NCI-H1930 (cell line): ENCODE measurements around the gene PTPRT.

ENCODE experiments used
- DNase-seq, 2 experiments: peaks; one replicate each; lab custom pipeline; 2025; lab: John Stamatoyannopoulos, UW

PTPRT gene

GRCh38 chr20:42113236-42113635 lies 1076.5 kb downstream of the PTPRT start:
- no peak for DNase-seq

- no peak for DNase-seq
Measured at GRCh38 chr20:42112161-42112560, 1077.5 kb downstream of the PTPRT start.

DNA sequence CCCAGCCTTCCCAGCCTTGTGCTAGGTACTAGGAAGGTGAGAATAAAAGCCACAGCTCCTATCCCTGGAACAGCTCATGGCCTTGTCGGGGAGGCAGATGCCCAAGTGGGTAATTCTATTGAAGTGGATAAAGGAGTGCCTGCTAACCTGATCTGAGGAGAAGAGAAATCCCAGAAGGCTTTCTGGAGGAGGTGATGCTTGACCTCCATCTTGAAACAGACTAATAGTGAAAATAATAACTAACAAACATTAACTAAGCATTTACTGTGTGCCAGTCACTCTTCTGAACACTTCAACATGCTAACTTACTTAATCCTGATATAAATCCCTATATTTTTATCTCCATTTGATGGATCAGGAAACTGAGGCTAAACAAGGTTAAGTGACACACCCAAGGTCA lies 1078.4 kb downstream of the PTPRT start:
- no peak for DNase-seq

DNA sequence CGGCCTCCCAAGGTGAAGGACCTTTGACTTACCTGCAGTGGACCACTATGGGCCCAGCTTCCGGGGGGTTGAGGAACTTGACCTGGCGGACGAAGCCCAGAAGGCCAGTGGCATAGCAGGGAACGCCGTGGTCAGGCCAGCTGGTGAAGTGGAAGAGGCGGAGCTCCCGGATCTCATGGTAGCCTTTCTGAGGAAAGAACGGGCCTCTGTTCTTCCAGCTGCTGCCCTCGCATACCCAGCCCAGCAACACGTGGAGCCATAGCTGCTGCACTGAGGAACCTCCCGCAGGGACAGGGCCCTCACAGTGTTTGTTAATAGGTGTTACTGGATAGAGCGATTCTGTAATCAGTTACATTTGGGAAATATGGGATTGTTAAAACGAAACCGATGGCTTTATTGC lies 1079.4 kb downstream of the PTPRT start:
- no peak for DNase-seq

DNA sequence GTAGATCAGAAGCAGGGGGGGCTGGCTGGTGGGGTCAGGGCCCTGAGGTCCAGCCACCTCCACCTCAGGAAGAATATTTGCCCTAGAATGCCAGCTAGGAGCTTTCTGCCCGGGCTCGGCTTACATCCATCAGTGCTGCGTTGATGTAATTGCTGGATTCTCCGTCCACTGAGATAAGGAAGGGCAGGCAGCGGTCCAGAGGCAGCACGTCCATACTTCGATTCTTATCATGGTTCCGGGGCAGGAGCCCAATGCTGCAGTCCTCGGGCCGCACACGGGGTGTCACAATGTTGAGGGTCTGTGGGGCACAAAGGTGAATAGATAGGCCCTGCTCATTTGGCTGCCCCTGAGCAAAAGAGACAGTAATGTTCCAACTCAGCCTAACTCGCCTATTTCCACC lies 1087.7 kb downstream of the PTPRT start:
- DNase-seq, result no peak

GRCh38 chr20:42100137-42100704 lies 1089.5 kb downstream of the PTPRT start:
- DNase-seq, result no peak

DNA sequence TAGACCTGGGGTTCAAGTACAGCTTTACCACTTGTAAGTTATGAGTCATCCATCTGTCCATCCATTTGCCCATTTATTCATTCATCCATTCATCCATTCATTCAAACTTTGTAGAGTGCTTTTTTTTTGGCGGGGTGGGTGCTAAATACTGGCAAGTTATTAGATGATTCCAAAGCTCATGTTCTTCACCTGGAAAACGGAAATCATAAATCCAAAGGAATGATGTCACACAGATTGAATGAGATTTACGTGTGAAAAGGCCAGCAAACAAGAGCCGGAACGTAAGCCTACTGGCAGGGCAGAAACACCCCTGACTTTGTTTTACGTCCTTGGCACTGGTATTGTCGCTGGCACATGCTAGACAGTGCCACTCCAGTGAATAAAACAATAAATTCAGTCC lies 1090.6 kb downstream of the PTPRT start:
- DNase-seq, result no peak

GRCh38 chr20:42098418-42098817 lies 1091.3 kb downstream of the PTPRT start:
- DNase-seq, result peak; percentile 57 to 60

- no peak for DNase-seq
Measured at GRCh38 chr20:42097741-42098140, 1092.0 kb downstream of the PTPRT start.

GRCh38 chr20:42095221-42095620 lies 1094.5 kb downstream of the PTPRT start:
- DNase-seq, result no peak

- DNase-seq, result no peak
Measured at GRCh38 chr20:42093542-42094440, 1095.9 kb downstream of the PTPRT start.

GRCh38 chr20:42093041-42093440 lies 1096.7 kb downstream of the PTPRT start:
- DNase-seq, result no peak

GRCh38 chr20:42085366-42085765 lies 1104.3 kb downstream of the PTPRT start:
- no peak for DNase-seq

- DNase-seq, result no peak
Measured at GRCh38 chr20:42083280-42083679, 1106.4 kb downstream of the PTPRT start.

GRCh38 chr20:42082611-42083010 lies 1107.1 kb downstream of the PTPRT start:
- no peak for DNase-seq

DNA sequence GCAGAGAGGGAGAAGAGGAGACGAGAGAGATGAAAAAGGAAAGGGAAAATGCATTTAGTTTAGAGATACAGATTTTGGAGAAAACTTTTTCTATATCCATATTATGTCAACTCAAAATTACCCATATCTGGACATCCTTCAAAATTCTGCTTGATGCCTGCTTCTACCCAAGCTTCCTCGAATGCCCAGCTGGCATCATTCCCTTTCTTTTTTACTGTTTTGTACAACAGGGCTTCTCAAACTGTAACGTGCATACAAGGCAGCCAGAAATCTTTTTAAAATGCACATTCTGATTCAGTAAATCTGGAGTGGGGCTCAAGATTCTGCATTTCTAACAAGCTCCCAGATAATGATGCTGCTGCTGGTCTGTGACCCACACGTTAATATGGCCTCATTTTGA lies 1108.8 kb downstream of the PTPRT start:
- DNase-seq, result no peak

- DNase-seq, result no peak
Measured at GRCh38 chr20:42074944-42075343, 1114.8 kb downstream of the PTPRT start.

DNA sequence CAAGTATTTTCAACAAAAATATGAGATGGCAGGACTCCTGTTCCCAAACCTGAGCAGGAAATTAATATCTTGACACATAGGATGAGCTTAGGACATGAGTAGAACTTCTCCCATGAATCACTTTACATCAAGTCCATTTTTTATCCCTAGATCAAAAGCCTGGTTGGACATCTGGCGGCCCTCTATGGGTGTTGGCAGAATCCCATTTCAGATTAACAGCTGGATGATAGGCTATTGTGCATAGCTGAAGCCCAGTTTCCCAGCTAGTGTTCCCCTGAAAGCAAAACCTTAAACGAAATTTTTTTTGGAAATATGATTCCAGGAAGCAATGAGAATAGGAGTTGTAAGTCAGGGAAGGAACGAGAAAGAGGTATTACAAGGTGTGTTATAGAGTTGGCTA lies 1122.1 kb downstream of the PTPRT start:
- no peak for DNase-seq

- DNase-seq, result no peak
Measured at GRCh38 chr20:42067174-42067573, 1122.5 kb downstream of the PTPRT start.

DNA sequence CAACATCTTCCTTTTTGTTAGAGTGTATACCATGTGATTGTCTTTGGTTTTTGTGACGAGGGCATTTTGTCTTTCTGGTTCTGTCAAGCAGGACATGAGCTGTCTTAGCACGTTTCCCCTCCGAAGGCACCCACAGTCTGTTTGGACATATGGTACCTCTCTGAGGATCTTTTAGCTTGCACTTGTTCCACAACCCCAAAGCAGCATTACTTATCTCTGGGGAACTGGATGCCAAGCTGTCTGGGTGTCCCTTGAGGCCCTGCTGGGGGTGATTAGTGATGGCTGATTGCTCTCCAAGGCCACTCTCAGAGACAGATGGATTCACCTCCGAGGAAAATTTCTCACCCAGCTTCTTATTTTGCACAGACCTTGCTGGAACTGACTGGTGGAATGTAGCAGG lies 1126.6 kb downstream of the PTPRT start:
- no peak for DNase-seq

DNA sequence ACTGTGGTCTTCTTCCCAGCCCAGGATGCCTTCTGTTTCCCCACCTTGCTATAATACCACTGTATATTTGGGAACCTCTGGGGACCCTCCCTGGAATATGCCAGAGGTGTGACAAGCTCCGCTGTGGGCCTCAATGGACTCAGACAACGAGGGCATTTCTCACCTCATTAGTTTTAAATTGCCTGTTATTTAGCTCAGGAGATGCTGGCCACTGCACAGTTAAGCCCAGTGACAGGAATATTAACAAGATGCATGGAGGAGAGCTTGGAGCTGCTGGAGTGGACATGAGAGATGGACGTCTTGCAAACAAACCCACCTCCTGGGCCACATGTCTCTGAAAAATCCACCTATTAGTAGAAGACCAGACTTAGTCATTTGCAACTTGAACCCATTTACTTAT lies 1136.4 kb downstream of the PTPRT start:
- no peak for DNase-seq

- DNase-seq, result no peak
Measured at GRCh38 chr20:42051921-42052320, 1137.8 kb downstream of the PTPRT start.

DNA sequence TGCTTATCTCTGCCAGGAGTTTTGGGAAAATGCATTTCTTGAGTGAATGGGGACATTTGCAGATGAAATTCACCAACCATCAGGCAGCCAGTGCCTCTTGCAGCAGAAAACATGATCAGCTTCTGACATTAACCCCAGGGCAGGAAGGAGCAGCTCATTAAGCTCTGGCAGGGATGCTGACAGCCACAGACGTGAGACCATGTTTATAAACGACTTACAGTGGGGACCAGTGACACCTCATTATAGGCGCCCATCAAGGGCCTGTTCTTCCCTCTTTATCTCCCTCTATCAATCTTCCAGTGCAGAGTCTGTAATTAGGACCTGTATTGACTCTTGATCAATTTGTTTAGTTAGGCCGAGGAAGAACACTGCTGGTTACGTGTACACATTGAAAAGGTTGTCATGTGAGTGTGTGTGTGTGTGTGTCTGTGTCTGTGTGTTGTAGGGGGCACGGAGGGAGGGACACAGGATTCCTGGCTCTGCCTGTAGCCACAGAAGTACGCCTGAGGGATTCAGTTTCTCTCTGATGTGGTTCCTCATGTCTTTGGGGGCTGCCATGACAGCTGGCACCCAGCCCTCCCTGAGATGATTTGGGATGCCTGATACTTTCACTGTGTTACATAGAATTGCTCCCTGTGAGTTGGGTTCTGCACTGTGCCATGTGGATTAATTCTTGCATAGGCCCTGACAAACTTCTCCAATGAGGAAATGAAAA lies 1143.2 kb downstream of the PTPRT start:
- no peak for DNase-seq
